HepG2 (cell line): ENCODE measurements around the gene GDA. TPM values are rescaled to one million over a fixed set of nuclear protein-coding genes. Genes with fewer than 3 reads are reported as not detected.

ENCODE experiments used
- ATF7 ChIP-seq, 2 experiments: fragments of 450-650 bp in 1 of 2; sonication (generic) in 1 of 2; formaldehyde crosslinking in 1 of 2; IDR thresholded peaks; 2 replicates each; pipeline versions ENCODE4 v1.4.0 to v1.6.1; 2016 to 2020; ENCODE audit warnings: antibody characterized with exemption in 1 of 2, mild to moderate bottlenecking in 1 of 2, missing genetic modification reagents in 1 of 2
- ATRX ChIP-seq: sonication (generic); formaldehyde crosslinking; IDR thresholded peaks from 2 replicates; pipeline ENCODE4 v1.4.0; 2020; ENCODE audit warnings: missing genetic modification reagents, borderline replicate concordance
- CBX5 ChIP-seq: sonication (generic); formaldehyde crosslinking; IDR thresholded peaks from 2 replicates; pipeline ENCODE4 v1.4.0; 2020; ENCODE audit warnings: missing genetic modification reagents, borderline replicate concordance
- FOXP4 ChIP-seq: sonication (generic); formaldehyde crosslinking; IDR thresholded peaks from 2 replicates; pipeline ENCODE4 v1.4.0; 2020; ENCODE audit warnings: missing genetic modification reagents
- KDM5A ChIP-seq: fragments of 200-600 bp; sonication (generic); IDR thresholded peaks from 2 replicates; pipeline ENCODE4 v1.7.0; 2018; ENCODE audit warnings: antibody characterized with exemption, mild to moderate bottlenecking, low read length, borderline replicate concordance
- MAZ ChIP-seq, 2 experiments: sonication (generic) in 1 of 2; formaldehyde crosslinking in 1 of 2; IDR thresholded peaks; 2 replicates each; pipeline versions ENCODE4 v1.5.0 to v1.6.1; 2012 to 2020; ENCODE audit warnings: low read depth in 2 of 2, mild to moderate bottlenecking in 2 of 2, borderline replicate concordance in 1 of 2, improper control_type of control experiment in 1 of 2, low read length in 1 of 2, missing genetic modification reagents in 1 of 2, moderate library complexity in 1 of 2
- MIXL1 ChIP-seq: IDR thresholded peaks from 2 replicates; pipeline ENCODE4 v1.6.1; 2016
- SMC3 ChIP-seq: IDR thresholded peaks from 2 replicates; pipeline ENCODE4 v1.6.1; 2011; ENCODE audit warnings: low read length, improper control_type of control experiment
- STAG1 ChIP-seq: sonication (generic); formaldehyde crosslinking; IDR thresholded peaks from 2 replicates; pipeline ENCODE4 v1.4.0; 2020; ENCODE audit warnings: missing genetic modification reagents
- ZFAT ChIP-seq: sonication (generic); formaldehyde crosslinking; conservative IDR thresholded peaks from 2 replicates; pipeline ENCODE4 v1.8.1; 2023; ENCODE audit warnings: missing genetic modification reagents, inconsistent platforms
- ZFP36L2 ChIP-seq: sonication (generic); formaldehyde crosslinking; IDR thresholded peaks from 2 replicates; pipeline ENCODE4 v1.4.0; 2020; ENCODE audit warnings: missing genetic modification reagents
- ZFP90 ChIP-seq: sonication (generic); formaldehyde crosslinking; IDR thresholded peaks from 2 replicates; pipeline ENCODE4 v1.8.0; 2022; ENCODE audit warnings: missing genetic modification reagents, mild to moderate bottlenecking, inconsistent platforms, borderline replicate concordance
- ZNF530 ChIP-seq: sonication (generic); formaldehyde crosslinking; IDR thresholded peaks from 2 replicates; pipeline ENCODE4 v1.5.0; 2020; ENCODE audit warnings: low read depth, mild to moderate bottlenecking, missing genetic modification reagents
- ZNF549 ChIP-seq: sonication (generic); formaldehyde crosslinking; IDR thresholded peaks from 2 replicates; pipeline ENCODE4 v1.5.0; 2020; ENCODE audit warnings: missing genetic modification reagents
- ZNF563 ChIP-seq: sonication (generic); formaldehyde crosslinking; IDR thresholded peaks from 2 replicates; pipeline ENCODE4 v1.8.0; 2022; ENCODE audit warnings: mild to moderate bottlenecking, moderate library complexity, missing genetic modification reagents
- ZNF567 ChIP-seq: sonication (generic); formaldehyde crosslinking; IDR thresholded peaks from 2 replicates; pipeline ENCODE4 v1.8.1; 2023; ENCODE audit warnings: mild to moderate bottlenecking, missing genetic modification reagents, borderline replicate concordance
- ZNF747 ChIP-seq: sonication (generic); formaldehyde crosslinking; IDR thresholded peaks from 2 replicates; pipeline ENCODE4 v1.8.1; 2023; ENCODE audit warnings: missing genetic modification reagents, mild to moderate bottlenecking, borderline replicate concordance
- polyA plus RNA-seq, 8 experiments: library from polyadenylated mRNA; depleted of rRNA in 3 of 8; stranded (reverse) in 7 of 8; unstranded in 1 of 8; fragments of >200 nt; fragmentation: Illumina TruSeq in 4 of 8; extraction: Trizol in 4 of 8; gene quantifications; 2 replicates each; pipeline versions ENCODE4 v1.2.1 to v1.2.3, GENCODE V29; 2011 to 2016; ENCODE audit warnings: low read depth in 4 of 8, missing spikeins in 1 of 8, mixed read lengths in 1 of 8; ENCODE audit not compliant: insufficient read depth in 1 of 8
- total RNA-seq, 5 experiments: library from RNA; depleted of rRNA; stranded (reverse); fragments of >200 nt; fragmentation: Illumina TruSeq; extraction: Trizol; gene quantifications; 2 replicates each; pipeline ENCODE4 v1.2.3, GENCODE V29; 2016; ENCODE audit warnings: low read depth in 1 of 5
- TF ChIP-seq, protein P1 (sequence below): sonication (generic); formaldehyde crosslinking; IDR thresholded peaks from 2 replicates; pipeline ENCODE4 v1.4.0; 2020; ENCODE audit warnings: missing genetic modification reagents
- TF ChIP-seq, protein P2 (sequence below): sonication (generic); formaldehyde crosslinking; conservative IDR thresholded peaks from 2 replicates; pipeline ENCODE4 v1.4.0; 2020; ENCODE audit warnings: missing genetic modification reagents

Gene GDA
- total and polyA plus RNA-seq, 2 of the 13 experiments (the other 11 are each of a cell fraction or from before 2014, with no cell fraction given) = 0.15 to 0.99 TPM

- TF ChIP-seq FOXP4 (no peak), ZNF747 (CRISPR knock-in tag) (0 out of 2 replicates have a peak, but pooled peaks have one; percentile 52), MIXL1 (CRISPR knock-in tag) (no peak), ZFP90 (peak; percentile 75; the same call in 1 of the 2 replicates), ZNF563 (peak; percentile 91; the same call in 1 of the 2 replicates), ATRX (no peak), STAG1 (CRISPR knock-in tag) (peak; percentile 40), ZNF567 (CRISPR knock-in tag) (peak; percentile 78; the same call in 1 of the 2 replicates), ZFP36L2 (0 out of 2 replicates have a peak, but pooled peaks have one; percentile 44), SMC3 (no peak), ZNF530 (CRISPR knock-in tag) (no peak), ATF7 (IDR thresholded peaks at IDR 0.05) (no peak), ATF7 (CRISPR knock-in tag; IDR thresholded peaks at IDR 0.05) (0 out of 2 replicates have a peak, but pooled peaks have one; percentile 41), MAZ (IDR thresholded peaks at IDR 0.05; ENCODE audit: borderline replicate concordance, low read depth, low read length) (no peak), MAZ (CRISPR knock-in tag; IDR thresholded peaks at IDR 0.05; ENCODE audit: low read depth) (no peak), KDM5A (no peak), ZFAT (CRISPR knock-in tag) (no peak), CBX5 (CRISPR knock-in tag) (peak; percentile 77; the same call in 1 of the 2 replicates), ZNF549 (CRISPR knock-in tag) (no peak)
- TF ChIP-seq, protein P1, sequence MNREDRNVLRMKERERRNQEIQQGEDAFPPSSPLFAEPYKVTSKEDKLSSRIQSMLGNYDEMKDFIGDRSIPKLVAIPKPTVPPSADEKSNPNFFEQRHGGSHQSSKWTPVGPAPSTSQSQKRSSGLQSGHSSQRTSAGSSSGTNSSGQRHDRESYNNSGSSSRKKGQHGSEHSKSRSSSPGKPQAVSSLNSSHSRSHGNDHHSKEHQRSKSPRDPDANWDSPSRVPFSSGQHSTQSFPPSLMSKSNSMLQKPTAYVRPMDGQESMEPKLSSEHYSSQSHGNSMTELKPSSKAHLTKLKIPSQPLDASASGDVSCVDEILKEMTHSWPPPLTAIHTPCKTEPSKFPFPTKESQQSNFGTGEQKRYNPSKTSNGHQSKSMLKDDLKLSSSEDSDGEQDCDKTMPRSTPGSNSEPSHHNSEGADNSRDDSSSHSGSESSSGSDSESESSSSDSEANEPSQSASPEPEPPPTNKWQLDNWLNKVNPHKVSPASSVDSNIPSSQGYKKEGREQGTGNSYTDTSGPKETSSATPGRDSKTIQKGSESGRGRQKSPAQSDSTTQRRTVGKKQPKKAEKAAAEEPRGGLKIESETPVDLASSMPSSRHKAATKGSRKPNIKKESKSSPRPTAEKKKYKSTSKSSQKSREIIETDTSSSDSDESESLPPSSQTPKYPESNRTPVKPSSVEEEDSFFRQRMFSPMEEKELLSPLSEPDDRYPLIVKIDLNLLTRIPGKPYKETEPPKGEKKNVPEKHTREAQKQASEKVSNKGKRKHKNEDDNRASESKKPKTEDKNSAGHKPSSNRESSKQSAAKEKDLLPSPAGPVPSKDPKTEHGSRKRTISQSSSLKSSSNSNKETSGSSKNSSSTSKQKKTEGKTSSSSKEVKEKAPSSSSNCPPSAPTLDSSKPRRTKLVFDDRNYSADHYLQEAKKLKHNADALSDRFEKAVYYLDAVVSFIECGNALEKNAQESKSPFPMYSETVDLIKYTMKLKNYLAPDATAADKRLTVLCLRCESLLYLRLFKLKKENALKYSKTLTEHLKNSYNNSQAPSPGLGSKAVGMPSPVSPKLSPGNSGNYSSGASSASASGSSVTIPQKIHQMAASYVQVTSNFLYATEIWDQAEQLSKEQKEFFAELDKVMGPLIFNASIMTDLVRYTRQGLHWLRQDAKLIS = 0 out of 2 replicates have a peak, but pooled peaks have one; percentile 58
- TF ChIP-seq, protein P2, sequence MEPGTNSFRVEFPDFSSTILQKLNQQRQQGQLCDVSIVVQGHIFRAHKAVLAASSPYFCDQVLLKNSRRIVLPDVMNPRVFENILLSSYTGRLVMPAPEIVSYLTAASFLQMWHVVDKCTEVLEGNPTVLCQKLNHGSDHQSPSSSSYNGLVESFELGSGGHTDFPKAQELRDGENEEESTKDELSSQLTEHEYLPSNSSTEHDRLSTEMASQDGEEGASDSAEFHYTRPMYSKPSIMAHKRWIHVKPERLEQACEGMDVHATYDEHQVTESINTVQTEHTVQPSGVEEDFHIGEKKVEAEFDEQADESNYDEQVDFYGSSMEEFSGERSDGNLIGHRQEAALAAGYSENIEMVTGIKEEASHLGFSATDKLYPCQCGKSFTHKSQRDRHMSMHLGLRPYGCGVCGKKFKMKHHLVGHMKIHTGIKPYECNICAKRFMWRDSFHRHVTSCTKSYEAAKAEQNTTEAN (CRISPR knock-in tag) = peak; percentile 16; the same call in 1 of the 2 replicates
Observed at GRCh38 chr9:72149231-72149975, at the start of gene GDA (continued).
